Activated T-cell treated with anti-CD3 and anti-CD28 coated beads for 24 hours (primary cell): ENCODE data around the gene MAP2K3.
"Not testable (repeated sequence)": the region's sequence is repeated elsewhere in the genome, so short reads cannot be mapped to it uniquely, and the experiment has no call there.

Experiments used
- DNase-seq: peaks from one replicate; pipeline ENCODE4 v3.0.0-alpha.2; 2020; ENCODE audit warnings: low read depth

The MAP2K3 gene

GRCh38 chr17:21328778-21329177, 44.3 kb downstream of the MAP2K3 start:
- not testable (repeated sequence) for DNase-seq

- no peak for DNase-seq
Measured at GRCh38 chr17:21330436-21331160, 46.1 kb downstream of the MAP2K3 start.

GRCh38 chr17:21336541-21337294, 52.2 kb downstream of the MAP2K3 start:
- DNase-seq = not testable (repeated sequence)

- DNase-seq = not testable (repeated sequence)
Measured at GRCh38 chr17:21337981-21338625, 53.6 kb downstream of the MAP2K3 start.

GRCh38 chr17:21339011-21339410, 54.5 kb downstream of the MAP2K3 start:
- DNase-seq = no peak

GRCh38 chr17:21339571-21339970, 55.1 kb downstream of the MAP2K3 start:
- not testable (repeated sequence) for DNase-seq

GRCh38 chr17:21340407-21340806, 55.9 kb downstream of the MAP2K3 start:
- not testable (repeated sequence) for DNase-seq

GRCh38 chr17:21341279-21341678, 56.8 kb downstream of the MAP2K3 start:
- not testable (repeated sequence) for DNase-seq

- DNase-seq = not testable (repeated sequence)
Measured at GRCh38 chr17:21341925-21342540, 57.5 kb downstream of the MAP2K3 start.

- DNase-seq = not testable (repeated sequence)
Measured at GRCh38 chr17:21343061-21343949, 58.8 kb downstream of the MAP2K3 start.

- DNase-seq = not testable (repeated sequence)
Measured at GRCh38 chr17:21344801-21345200, 60.3 kb downstream of the MAP2K3 start.

- DNase-seq = no peak
Measured at GRCh38 chr17:21345236-21345635, 60.7 kb downstream of the MAP2K3 start.

- not testable (repeated sequence) for DNase-seq
Measured at GRCh38 chr17:21346107-21346506, 61.6 kb downstream of the MAP2K3 start.

GRCh38 chr17:21346651-21347250, 62.2 kb downstream of the MAP2K3 start:
- DNase-seq = not testable (repeated sequence)

- not testable (repeated sequence) for DNase-seq
Measured at GRCh38 chr17:21347660-21348059, 63.1 kb downstream of the MAP2K3 start.

GRCh38 chr17:21348081-21348925, 63.8 kb downstream of the MAP2K3 start:
- not testable (repeated sequence) for DNase-seq

- DNase-seq = not testable (repeated sequence)
Measured at GRCh38 chr17:21348926-21349261, 64.4 kb downstream of the MAP2K3 start.

GRCh38 chr17:21349358-21350050, 65.0 kb downstream of the MAP2K3 start:
- not testable (repeated sequence) for DNase-seq

- DNase-seq = not testable (repeated sequence)
Measured at GRCh38 chr17:21350495-21350894, 66.0 kb downstream of the MAP2K3 start.
